Neural cell (in vitro differentiated cells): Measurements from ENCODE around the gene RBM25. TPM values are rescaled to one million over a fixed set of nuclear protein-coding genes. Genes with fewer than 3 reads are reported as not detected.

Source experiments
- H2AFZ ChIP-seq: fragments of 200-600, 300-800 bp; sonication (generic), shearing (Covaris generic); 2 replicates; pipeline ENCODE4 v1.6.0; 2014; ENCODE audit warnings: low read depth, mild to moderate bottlenecking, antibody characterized with exemption, low read length, moderate library complexity
- H3F3A ChIP-seq: fragments of 200-600 bp; shearing (Covaris generic); 2 replicates; pipeline ENCODE4 v1.6.1; 2016; ENCODE audit warnings: mild to moderate bottlenecking, moderate library complexity, mixed read lengths, antibody characterized with exemption, low read length; ENCODE audit not compliant: insufficient read depth, poor library complexity, severe bottlenecking
- H3K27ac ChIP-seq: fragments of 200-600, 300-800 bp; sonication (generic), shearing (Covaris generic); 2 replicates; pipeline ENCODE4 v1.5.1; 2014; ENCODE audit warnings: mild to moderate bottlenecking, low read length, moderate library complexity
- H3K27me3 ChIP-seq: fragments of 300-800, 200-600 bp; sonication (generic), shearing (Covaris generic); 2 replicates; pipeline ENCODE4 v1.6.0; 2014; ENCODE audit warnings: mild to moderate bottlenecking, low read depth, low read length, moderate library complexity; ENCODE audit not compliant: insufficient read depth
- H3K36me3 ChIP-seq: fragments of 300-800, 200-600 bp; sonication (generic), shearing (Covaris generic); 2 replicates; pipeline ENCODE4 v1.5.1; 2014; ENCODE audit warnings: mild to moderate bottlenecking, antibody characterized with exemption, low read length, moderate library complexity; ENCODE audit not compliant: insufficient read depth
- H3K4me2 ChIP-seq: fragments of 300-800, 200-600 bp; sonication (generic), shearing (Covaris generic); 2 replicates; pipeline ENCODE4 v1.6.0; 2014; ENCODE audit warnings: mild to moderate bottlenecking, low read length
- H3K4me3 ChIP-seq: fragments of 300-800, 200-600 bp; sonication (generic), shearing (Covaris generic); 2 replicates; pipeline ENCODE4 v1.5.1; 2014; ENCODE audit warnings: mild to moderate bottlenecking, low read length, moderate library complexity
- H3K79me2 ChIP-seq: fragments of 200-600 bp; shearing (Covaris generic); replicated peaks from 2 replicates; pipeline ENCODE4 v1.6.0; 2014; ENCODE audit warnings: mild to moderate bottlenecking, low read length, moderate library complexity; ENCODE audit not compliant: insufficient read depth
- H3K9ac ChIP-seq: fragments of 300-800, 200-600 bp; sonication (generic), shearing (Covaris generic); 2 replicates; pipeline ENCODE4 v1.6.1; 2016; ENCODE audit warnings: mild to moderate bottlenecking, low read length, mixed read lengths
- H3K9me2 ChIP-seq: fragments of 200-600 bp; shearing (Covaris generic); 2 replicates; pipeline ENCODE4 v1.6.1; 2016; ENCODE audit warnings: mild to moderate bottlenecking, low read length, mixed read lengths; ENCODE audit not compliant: insufficient read depth
- H3K9me3 ChIP-seq: fragments of 200-600, 300-800 bp; sonication (generic), shearing (Covaris generic); 2 replicates; pipeline ENCODE4 v1.6.1; 2016; ENCODE audit warnings: mild to moderate bottlenecking, mixed run types, low read length, moderate library complexity, mixed read lengths
- H4K20me1 ChIP-seq: fragments of 200-600 bp; shearing (Covaris generic); 2 replicates; pipeline ENCODE4 v1.6.1; 2016; ENCODE audit warnings: mild to moderate bottlenecking, mixed run types; ENCODE audit not compliant: insufficient read depth
- CTCF ChIP-seq: fragments of 450-650 bp; IDR thresholded peaks from 2 replicates; pipeline ENCODE4 v1.5.1; 2014; ENCODE audit warnings: antibody characterized with exemption, mild to moderate bottlenecking, moderate library complexity; ENCODE audit not compliant: poor library complexity, severe bottlenecking
- EP300 ChIP-seq: fragments of 450-650 bp; conservative IDR thresholded peaks from 2 replicates; pipeline ENCODE4 v1.6.1; 2014; ENCODE audit warnings: antibody characterized with exemption, mild to moderate bottlenecking, moderate library complexity; ENCODE audit not compliant: poor library complexity, severe bottlenecking
- EZH2 ChIP-seq: fragments of 200-600, 300-800 bp; shearing (Covaris generic), sonication (generic); IDR thresholded peaks from 2 replicates; pipeline ENCODE4 v1.6.1; 2014; ENCODE audit warnings: antibody characterized with exemption, low read length, borderline replicate concordance, mild to moderate bottlenecking; ENCODE audit not compliant: insufficient read depth, poor library complexity, severe bottlenecking
- MXI1 ChIP-seq: fragments of 450-650 bp; conservative IDR thresholded peaks from 2 replicates; pipeline ENCODE4 v1.6.1; 2014; ENCODE audit warnings: antibody characterized with exemption, mild to moderate bottlenecking; ENCODE audit not compliant: poor library complexity, severe bottlenecking
- POLR2AphosphoS5 ChIP-seq: IDR thresholded peaks from 2 replicates; pipeline ENCODE4 v1.6.1; 2012
- RAD21 ChIP-seq: fragments of 450-650 bp; conservative IDR thresholded peaks from 2 replicates; pipeline ENCODE4 v1.6.1; 2014; ENCODE audit warnings: antibody characterized with exemption, mild to moderate bottlenecking, moderate library complexity
- SMC3 ChIP-seq: fragments of 450-650 bp; conservative IDR thresholded peaks from 2 replicates; pipeline ENCODE4 v1.6.1; 2014; ENCODE audit warnings: antibody characterized with exemption, mild to moderate bottlenecking, moderate library complexity; ENCODE audit not compliant: poor library complexity
- TAF1 ChIP-seq: IDR thresholded peaks from 2 replicates; pipeline ENCODE4 v1.6.1; 2012; ENCODE audit warnings: low read depth
- polyA plus RNA-seq: library from polyadenylated mRNA; depleted of rRNA; stranded (reverse); fragments of >200 nt; gene quantifications from 2 replicates; pipeline ENCODE4 v1.2.3, GENCODE V29; 2014
- TF ChIP-seq, protein P1 (sequence below): IDR thresholded peaks from 2 replicates; pipeline ENCODE4 v1.6.1; 2012; ENCODE audit warnings: borderline replicate concordance

RBM25 gene
- polyA plus RNA-seq, 1 donor from 2014 or later, result 206 TPM

- Histone ChIP-seq H4K20me1 (no peaks in the 10 kb centered on the region), H3K9me3 (no peaks in the 10 kb centered on the region), H3K4me2 (no peak overlapping the region), H3K9me2 (no peaks in the 10 kb centered on the region), H3K36me3 (peaks cover 11% of the 10 kb centered on the region), H2AFZ (no peak overlapping the region), H3F3A (no peaks in the 10 kb centered on the region), H3K4me3 (no peak overlapping the region), H3K27ac (no peak overlapping the region), H3K9ac (no peak overlapping the region), H3K27me3 (no peaks in the 10 kb centered on the region), H3K79me2 (no peaks in the 10 kb centered on the region)
- no peak for TF ChIP-seq EZH2
- no peak for TF ChIP-seq EP300
- TF ChIP-seq SMC3, result no peak
- TF ChIP-seq RAD21, result no peak
- TF ChIP-seq POLR2AphosphoS5, result no peak
- TF ChIP-seq TAF1, result no peak
- TF ChIP-seq, protein P1, sequence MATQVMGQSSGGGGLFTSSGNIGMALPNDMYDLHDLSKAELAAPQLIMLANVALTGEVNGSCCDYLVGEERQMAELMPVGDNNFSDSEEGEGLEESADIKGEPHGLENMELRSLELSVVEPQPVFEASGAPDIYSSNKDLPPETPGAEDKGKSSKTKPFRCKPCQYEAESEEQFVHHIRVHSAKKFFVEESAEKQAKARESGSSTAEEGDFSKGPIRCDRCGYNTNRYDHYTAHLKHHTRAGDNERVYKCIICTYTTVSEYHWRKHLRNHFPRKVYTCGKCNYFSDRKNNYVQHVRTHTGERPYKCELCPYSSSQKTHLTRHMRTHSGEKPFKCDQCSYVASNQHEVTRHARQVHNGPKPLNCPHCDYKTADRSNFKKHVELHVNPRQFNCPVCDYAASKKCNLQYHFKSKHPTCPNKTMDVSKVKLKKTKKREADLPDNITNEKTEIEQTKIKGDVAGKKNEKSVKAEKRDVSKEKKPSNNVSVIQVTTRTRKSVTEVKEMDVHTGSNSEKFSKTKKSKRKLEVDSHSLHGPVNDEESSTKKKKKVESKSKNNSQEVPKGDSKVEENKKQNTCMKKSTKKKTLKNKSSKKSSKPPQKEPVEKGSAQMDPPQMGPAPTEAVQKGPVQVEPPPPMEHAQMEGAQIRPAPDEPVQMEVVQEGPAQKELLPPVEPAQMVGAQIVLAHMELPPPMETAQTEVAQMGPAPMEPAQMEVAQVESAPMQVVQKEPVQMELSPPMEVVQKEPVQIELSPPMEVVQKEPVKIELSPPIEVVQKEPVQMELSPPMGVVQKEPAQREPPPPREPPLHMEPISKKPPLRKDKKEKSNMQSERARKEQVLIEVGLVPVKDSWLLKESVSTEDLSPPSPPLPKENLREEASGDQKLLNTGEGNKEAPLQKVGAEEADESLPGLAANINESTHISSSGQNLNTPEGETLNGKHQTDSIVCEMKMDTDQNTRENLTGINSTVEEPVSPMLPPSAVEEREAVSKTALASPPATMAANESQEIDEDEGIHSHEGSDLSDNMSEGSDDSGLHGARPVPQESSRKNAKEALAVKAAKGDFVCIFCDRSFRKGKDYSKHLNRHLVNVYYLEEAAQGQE, result no peak
- no peak for TF ChIP-seq MXI1
- TF ChIP-seq CTCF, result no peak
Measured at GRCh38 chr14:73168274-73168673, 109.9 kb downstream of the RBM25 start.

DNA sequence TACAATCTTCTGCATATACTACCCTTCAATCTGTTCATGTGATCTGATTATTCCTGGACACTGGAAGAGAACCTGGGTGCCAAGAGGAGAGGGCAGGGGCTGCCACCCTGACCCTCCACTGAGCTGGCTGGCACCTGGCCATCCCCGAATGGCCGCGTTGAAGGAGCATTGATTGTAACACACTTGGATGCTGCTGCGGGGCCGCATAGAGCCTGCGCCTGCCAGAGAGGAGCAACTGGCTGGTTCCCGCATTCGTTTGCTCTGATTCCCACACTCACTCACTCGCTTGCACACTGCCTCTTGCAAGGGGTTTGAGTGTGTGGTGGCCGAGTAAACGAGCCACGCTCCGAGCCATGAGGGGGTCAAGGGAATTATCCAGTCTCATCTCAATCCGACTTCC lies 110.4 kb downstream of the RBM25 start:
- H3K27ac ChIP-seq, result no peak overlapping the region

More for the DNA sequence above, 110.4 kb downstream of the RBM25 start:
- H3K27me3 ChIP-seq, result no peaks in the 10 kb centered on the region
- TF ChIP-seq CTCF, result no peak
- no peak for TF ChIP-seq EZH2
- TF ChIP-seq, protein P1, result no peak
- TF ChIP-seq POLR2AphosphoS5, result no peak
- no peak for TF ChIP-seq RAD21
- TF ChIP-seq SMC3, result no peak
- no peak for TF ChIP-seq MXI1
- TF ChIP-seq EP300, result no peak
- no peaks in the 10 kb centered on the region for H3K79me2 ChIP-seq
- no peaks in the 10 kb centered on the region for H3K9me3 ChIP-seq
- no peak overlapping the region for H3K4me3 ChIP-seq
- no peaks in the 10 kb centered on the region for H3F3A ChIP-seq
- H3K4me2 ChIP-seq, result no peak overlapping the region
- no peak overlapping the region for H2AFZ ChIP-seq
- H3K36me3 ChIP-seq, result peaks cover 11% of the 10 kb centered on the region
- no peaks in the 10 kb centered on the region for H3K9me2 ChIP-seq
- no peak overlapping the region for H3K9ac ChIP-seq
- no peaks in the 10 kb centered on the region for H4K20me1 ChIP-seq
